IPS-18a (cell line): ENCODE measurements around the gene TUBB4B.
A peak's percentile ranks its signal among the peaks of the same experiment; 100 is the strongest.
"Not testable (repeated sequence)": the region's sequence is repeated elsewhere in the genome, so short reads cannot be mapped to it uniquely, and the experiment has no call there.

Source experiments
- H3K27ac ChIP-seq: one replicate; pipeline ENCODE4 v1.5.1; 2013; ENCODE audit warnings: low read length
- H3K27me3 ChIP-seq: one replicate; pipeline ENCODE4 v1.6.1; 2013; ENCODE audit warnings: mild to moderate bottlenecking, low read length; ENCODE audit not compliant: control insufficient read depth, insufficient read depth
- H3K36me3 ChIP-seq: one replicate; pipeline ENCODE4 v1.6.1; 2013; ENCODE audit warnings: low read depth, low read length; ENCODE audit not compliant: control insufficient read depth
- H3K4me1 ChIP-seq: one replicate; pipeline ENCODE4 v1.6.1; 2013; ENCODE audit warnings: low read depth, low read length; ENCODE audit not compliant: control insufficient read depth
- H3K4me3 ChIP-seq: one replicate; pipeline ENCODE4 v1.5.1; 2013; ENCODE audit warnings: low read length
- H3K9ac ChIP-seq: one replicate; pipeline ENCODE4 v1.6.1; 2013; ENCODE audit warnings: mild to moderate bottlenecking, low read length, moderate library complexity
- H3K9me3 ChIP-seq: one replicate; pipeline ENCODE4 v1.6.1; 2013; ENCODE audit warnings: low read depth, low read length; ENCODE audit not compliant: control insufficient read depth

The TUBB4B gene

DNA sequence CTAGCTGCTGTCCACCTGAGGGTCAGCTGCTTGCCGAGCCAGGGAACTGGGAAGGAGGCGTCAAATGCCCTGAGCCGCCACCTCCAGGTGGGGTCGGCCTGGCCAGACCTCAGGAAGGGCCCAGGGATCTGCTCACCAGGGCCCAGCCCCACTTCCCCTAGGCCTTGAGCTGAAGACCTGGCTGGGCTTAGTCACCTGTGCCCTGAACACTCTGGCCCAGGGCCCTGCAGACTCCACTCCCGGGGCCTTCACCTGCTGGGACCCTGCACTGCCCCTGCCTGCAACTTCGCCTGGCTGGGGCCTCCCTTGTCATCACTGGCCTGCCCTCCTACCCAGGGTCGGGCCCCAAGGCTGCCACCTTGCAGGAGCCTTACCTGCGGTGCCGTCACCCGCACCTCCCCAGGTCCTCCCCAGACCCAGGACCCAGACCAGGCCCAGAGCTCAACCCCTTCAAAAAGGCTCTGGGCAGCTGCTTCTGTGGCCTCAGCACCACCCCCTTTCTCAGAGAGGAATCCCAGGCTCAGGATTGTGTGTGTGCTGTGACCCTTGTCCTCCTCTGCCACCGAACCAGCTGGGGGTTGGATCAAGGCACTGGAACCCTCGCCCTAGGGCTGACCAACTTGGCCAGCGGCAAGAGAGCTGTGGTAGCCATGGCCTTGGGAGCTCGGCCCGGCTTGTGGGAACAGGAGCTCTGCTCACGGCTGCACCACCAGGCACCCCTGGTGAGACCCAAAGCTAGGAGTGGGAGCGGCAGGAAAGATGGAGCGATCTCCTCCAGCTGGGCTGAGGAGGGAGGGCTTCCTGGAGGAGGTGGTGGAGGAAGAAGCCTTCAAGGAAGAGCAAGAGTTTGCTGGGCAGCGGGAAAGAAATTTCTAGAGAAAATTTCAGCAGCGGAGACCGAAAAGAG, 12.9 kb downstream of the TUBB4B start:
- Histone ChIP-seq H3K4me1 (peaks cover 6% of the 10 kb centered on the region), H3K27me3 (peaks cover 18% of the 10 kb centered on the region), H3K27ac (no peak overlapping the region), H3K36me3 (peaks cover 14% of the 10 kb centered on the region), H3K9ac (no peak overlapping the region), H3K9me3 (no peaks in the 10 kb centered on the region), H3K4me3 (peak overlapping the region; percentile 89)

DNA sequence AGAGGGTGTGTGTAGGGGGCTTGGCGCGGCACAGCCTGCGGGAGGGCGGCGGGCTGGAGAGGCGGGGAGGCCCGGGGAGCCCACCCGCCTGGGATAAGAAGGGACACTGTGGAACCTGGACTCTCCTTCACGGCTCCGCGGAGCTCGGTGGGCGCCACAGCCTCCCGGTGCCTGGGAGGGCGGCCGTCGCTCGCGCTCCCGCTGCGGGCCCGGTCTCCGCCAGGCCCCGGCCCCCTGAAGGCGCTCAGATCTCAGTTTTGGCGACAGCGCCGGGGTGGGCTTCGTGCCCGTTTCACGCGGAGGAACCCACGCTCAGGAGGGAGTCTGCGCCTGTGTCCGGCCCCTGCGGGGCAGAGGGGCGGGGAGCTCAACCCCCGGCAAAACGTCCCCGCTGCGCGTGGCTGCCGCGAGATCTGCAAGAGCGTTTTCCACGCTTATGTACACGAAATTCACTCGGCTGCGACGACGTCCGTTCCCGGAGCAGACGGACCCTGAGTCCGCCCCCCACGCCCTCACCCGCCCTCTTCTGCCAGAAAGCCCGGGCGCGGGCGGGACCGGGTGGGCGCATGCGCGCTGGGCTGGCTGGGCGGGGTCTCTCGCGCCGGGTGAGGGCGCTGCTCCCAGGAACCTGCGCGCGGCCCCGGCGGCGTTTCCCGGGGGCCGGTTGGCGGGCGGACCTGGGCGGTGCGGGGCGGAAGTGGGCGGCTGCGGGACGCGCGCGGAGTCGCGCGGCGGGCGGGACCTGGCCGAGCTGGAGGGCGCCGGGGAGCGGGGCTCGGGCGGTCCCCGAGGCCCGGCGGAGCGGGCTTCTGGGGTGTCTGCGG, 13.7 kb downstream of the TUBB4B start, which contains the start of gene NELFB:
TSS of gene NELFB (plus strand) at position 704 of the 824 bp plus-strand sequence.
- Histone ChIP-seq H3K27ac (no peak within 1 kb of the TSS), H3K9ac (peak within 1 kb of the TSS; percentile 56)

DNA sequence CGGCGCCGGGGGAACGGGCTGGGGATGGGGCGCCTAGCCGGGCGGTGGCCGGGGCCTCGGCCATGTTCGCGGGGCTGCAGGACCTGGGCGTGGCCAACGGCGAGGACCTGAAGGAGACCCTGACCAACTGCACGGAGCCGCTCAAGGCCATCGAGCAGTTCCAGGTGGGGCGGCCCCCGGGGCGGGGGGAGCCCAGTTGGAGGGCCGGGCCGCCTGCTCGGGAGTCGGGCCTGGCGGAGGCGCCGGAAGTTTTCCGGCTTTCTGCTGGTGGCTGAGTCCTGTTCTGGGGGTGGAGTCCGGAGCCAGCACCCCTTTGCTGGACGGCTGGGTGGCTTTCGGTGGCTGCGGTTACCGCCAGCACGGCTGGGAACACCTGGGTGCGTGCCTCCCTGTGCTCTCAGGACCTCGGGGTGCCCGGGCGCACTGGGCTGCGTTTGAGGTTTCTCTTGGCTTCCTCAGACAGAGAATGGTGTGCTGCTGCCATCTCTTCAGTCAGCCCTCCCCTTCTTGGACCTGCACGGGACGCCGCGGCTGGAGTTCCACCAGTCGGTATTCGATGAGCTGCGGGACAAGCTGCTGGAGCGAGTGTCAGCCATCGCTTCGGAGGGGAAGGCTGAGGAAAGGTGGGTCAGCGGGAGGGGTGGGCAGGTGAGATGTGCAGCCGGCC, 14.5 kb downstream of the TUBB4B start:
- Histone ChIP-seq H3K9me3 (no peaks in the 10 kb centered on the region), H3K9ac (peak overlapping the region; percentile 52), H3K27ac (no peak overlapping the region), H3K36me3 (peaks cover 19% of the 10 kb centered on the region), H3K27me3 (peaks cover 14% of the 10 kb centered on the region), H3K4me3 (peak overlapping the region; percentile 89), H3K4me1 (peaks cover 6% of the 10 kb centered on the region)

More for the DNA sequence above, 13.7 kb downstream of the TUBB4B start, which contains the start of gene NELFB:
- Histone ChIP-seq H3K36me3 (peaks cover 19% of the 10 kb centered on the region), H3K4me1 (peaks cover 6% of the 10 kb centered on the region), H3K27me3 (peaks cover 14% of the 10 kb centered on the region), H3K4me3 (peak within 1 kb of the TSS; percentile 89), H3K9me3 (no peaks in the 10 kb centered on the region)

DNA sequence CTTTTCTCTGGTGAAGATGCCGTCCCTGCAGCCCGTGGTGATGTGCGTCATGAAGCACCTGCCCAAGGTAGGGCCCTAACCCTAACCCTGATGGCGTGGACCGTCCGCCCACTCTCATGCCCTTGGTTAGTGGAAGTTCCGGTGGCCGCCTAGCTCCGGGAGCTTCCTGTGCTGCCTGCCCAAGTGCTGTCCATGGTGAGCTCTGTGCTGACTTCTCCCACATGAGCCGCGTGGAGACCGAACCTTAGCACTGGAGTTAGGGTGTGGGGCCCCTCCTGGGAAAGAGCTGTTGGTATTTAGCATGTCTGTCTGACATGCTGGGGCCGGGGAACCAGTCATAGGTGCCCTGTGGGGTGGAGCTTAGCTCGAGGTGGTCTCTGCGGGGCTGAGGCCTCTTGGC, 15.3 kb downstream of the TUBB4B start:
- Histone ChIP-seq H3K9me3 (no peaks in the 10 kb centered on the region), H3K27me3 (peaks cover 14% of the 10 kb centered on the region), H3K4me1 (peaks cover 6% of the 10 kb centered on the region), H3K36me3 (peaks cover 19% of the 10 kb centered on the region), H3K27ac (no peak overlapping the region), H3K4me3 (peak overlapping the region; percentile 89), H3K9ac (no peak overlapping the region)

DNA sequence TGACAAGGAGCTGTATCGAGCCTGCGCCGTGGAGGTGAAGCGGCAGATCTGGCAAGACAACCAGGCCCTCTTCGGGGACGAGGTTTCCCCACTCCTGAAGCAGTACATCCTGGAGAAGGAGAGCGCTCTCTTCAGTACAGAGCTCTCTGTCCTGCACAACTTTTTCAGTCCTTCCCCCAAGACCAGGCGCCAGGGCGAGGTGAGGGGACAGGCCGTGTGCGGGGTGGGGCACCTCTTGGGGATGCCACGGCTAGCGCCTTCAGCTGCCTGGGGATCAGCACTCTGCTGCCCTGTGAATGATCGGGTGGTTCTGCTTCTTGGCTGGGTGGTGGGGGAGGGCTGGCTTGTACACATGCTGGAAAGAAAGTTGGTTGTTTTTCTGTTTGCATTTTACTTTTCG, 15.8 kb downstream of the TUBB4B start:
- Histone ChIP-seq H3K9ac (no peak overlapping the region), H3K4me1 (peaks cover 6% of the 10 kb centered on the region), H3K4me3 (no peak overlapping the region), H3K27me3 (peaks cover 14% of the 10 kb centered on the region), H3K27ac (no peak overlapping the region), H3K36me3 (peaks cover 19% of the 10 kb centered on the region), H3K9me3 (no peaks in the 10 kb centered on the region)

DNA sequence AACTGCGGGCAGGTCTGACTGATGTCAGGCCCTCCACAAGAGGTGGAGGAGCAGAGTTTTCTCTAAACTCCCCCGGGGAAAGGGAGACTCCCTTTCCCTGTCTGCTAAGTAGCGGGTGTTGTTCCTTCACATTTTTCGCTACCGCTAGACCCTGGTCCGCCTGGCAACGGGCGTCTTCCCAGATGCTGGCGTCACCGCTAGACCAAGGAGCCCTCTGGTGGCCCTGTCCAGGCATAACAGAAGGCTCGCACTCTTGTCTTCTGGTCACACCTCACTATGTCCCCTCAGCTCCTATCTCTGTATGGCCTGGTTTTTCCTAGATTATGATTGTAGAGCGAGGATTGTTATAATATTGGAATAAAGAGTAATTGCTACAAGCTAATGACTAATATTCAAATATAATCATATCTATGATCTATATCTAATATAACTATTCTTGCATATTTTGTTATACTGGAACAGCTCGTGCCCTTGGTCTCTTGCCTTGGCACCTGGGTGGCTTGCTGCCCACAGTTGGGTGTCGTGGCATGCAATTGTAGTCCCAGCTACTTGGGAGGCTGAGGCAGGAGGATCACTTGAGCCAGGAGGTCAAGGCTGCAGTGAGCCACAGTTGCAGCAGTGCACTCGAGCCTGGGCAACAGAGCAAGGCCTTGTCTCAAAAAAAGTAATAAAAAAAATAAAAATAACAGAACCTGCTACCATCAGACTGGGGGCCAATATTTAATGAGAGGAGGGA, 21.3 kb downstream of the TUBB4B start:
- not testable (repeated sequence) for H3K27me3 ChIP-seq, H3K9ac ChIP-seq, H3K4me1 ChIP-seq, H3K4me3 ChIP-seq, H3K9me3 ChIP-seq, H3K27ac ChIP-seq
- peaks cover 32% of the 10 kb centered on the region for H3K36me3 ChIP-seq

DNA sequence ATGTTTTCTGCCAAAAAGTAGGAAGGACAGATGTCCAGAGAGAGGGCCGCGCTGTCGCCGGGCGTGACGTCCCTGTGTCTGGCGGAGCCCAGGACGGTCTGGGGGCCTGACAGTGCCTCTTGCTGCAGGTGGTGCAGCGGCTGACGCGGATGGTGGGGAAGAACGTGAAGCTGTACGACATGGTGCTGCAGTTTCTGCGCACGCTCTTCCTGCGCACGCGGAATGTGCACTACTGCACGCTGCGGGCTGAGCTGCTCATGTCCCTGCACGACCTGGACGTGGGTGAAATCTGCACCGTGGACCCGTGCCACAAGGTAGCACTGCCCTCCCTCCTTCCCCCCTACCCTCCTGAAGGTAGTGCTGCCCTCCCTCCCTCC, 21.8 kb downstream of the TUBB4B start:
- Histone ChIP-seq H3K9me3 (no peaks in the 10 kb centered on the region), H3K36me3 (peaks cover 32% of the 10 kb centered on the region), H3K27ac (no peak overlapping the region)

DNA sequence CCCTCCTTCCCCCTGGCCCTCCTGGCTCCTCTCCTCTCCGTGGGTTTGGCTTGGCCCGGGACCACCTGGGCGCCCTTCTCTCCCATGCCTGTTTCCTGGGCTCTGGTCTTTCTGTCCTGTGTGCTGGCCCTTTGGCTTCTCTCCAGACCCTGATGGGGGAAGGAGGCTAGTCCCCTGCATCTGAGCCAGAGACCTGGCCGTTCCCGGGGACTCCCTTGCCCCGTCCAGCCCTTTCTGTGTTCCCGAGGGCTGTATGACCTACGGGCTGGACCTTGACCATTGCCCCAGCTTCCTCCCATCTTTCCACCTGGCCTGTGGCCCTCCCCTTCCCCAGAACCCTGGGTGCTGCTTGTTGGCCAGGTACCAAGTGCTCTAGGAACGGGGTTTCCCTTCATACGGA, 22.4 kb downstream of the TUBB4B start:
- H3K36me3 ChIP-seq: peaks cover 29% of the 10 kb centered on the region
- no peak overlapping the region for H3K9ac ChIP-seq

More for the DNA sequence above, 21.8 kb downstream of the TUBB4B start:
- Histone ChIP-seq H3K4me3 (no peak overlapping the region), H3K27me3 (no peaks in the 10 kb centered on the region), H3K9ac (no peak overlapping the region), H3K4me1 (no peaks in the 10 kb centered on the region)

DNA sequence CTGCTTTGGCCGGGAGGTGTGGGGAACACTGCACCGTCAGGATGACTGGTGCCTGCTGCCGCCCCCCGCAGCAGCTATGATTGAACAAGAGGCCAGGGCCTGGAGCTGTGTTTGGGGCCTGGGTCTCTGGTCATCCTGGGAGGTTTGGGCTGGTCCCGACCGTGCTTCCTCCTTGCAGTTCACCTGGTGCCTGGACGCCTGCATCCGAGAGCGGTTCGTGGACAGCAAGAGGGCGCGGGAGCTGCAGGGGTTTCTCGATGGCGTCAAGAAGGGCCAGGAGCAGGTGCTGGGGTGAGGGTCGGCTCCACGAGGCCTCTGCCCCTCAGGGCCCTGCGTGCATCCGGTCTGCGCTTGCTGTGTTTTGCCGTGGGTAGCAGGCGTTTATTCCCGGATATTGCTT, 23.0 kb downstream of the TUBB4B start:
- peaks cover 29% of the 10 kb centered on the region for H3K36me3 ChIP-seq
- no peak overlapping the region for H3K9ac ChIP-seq
- H3K27ac ChIP-seq: no peak overlapping the region
- no peaks in the 10 kb centered on the region for H3K9me3 ChIP-seq
- H3K4me1 ChIP-seq: no peaks in the 10 kb centered on the region
- H3K27me3 ChIP-seq: no peaks in the 10 kb centered on the region
- no peak overlapping the region for H3K4me3 ChIP-seq

More for the DNA sequence above, 22.4 kb downstream of the TUBB4B start:
- H3K4me3 ChIP-seq: no peak overlapping the region
- H3K27me3 ChIP-seq: no peaks in the 10 kb centered on the region
- H3K4me1 ChIP-seq: no peaks in the 10 kb centered on the region
- H3K27ac ChIP-seq: no peak overlapping the region
- no peaks in the 10 kb centered on the region for H3K9me3 ChIP-seq

DNA sequence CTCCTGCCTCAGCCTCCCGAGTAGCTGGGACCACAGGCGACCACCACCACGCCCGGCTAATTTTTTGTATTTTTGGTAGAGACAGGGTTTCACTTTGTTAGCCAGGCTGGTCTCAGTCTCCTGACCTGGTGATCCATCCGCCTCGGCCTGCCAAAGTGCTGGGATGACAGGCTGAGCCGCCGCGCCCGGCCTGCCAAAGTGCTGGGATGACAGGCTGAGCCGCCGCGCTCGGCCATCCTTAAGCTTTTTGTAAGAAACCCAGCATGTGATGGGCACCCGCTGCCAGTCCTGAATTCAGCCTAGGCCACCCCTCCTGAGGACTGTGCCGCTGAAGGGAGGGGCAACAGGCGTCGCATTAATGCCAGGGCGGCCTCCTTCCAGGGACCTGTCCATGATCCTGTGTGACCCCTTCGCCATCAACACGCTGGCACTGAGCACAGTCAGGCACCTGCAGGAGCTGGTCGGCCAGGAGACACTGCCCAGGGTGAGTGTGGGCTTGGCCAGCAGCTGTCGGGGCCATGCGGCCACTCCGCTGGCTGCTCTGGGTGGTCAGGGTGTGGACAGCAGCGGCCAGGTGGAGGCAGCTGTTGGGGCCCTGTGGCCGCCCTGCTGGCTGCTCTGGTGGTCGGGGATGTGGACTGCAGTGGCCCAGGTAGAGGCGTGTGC, 24.5 kb downstream of the TUBB4B start:
- H3K9ac ChIP-seq: no peak overlapping the region
- no peaks in the 10 kb centered on the region for H3K27me3 ChIP-seq
- no peaks in the 10 kb centered on the region for H3K4me1 ChIP-seq
- H3K36me3 ChIP-seq: peaks cover 32% of the 10 kb centered on the region
- H3K27ac ChIP-seq: no peak overlapping the region
- no peaks in the 10 kb centered on the region for H3K9me3 ChIP-seq
- no peak overlapping the region for H3K4me3 ChIP-seq
